HG03565 (cell line): ENCODE data around the gene DMRTB1.

Experiments
- ATAC-seq: cut with Tn5 transposase; IDR thresholded peaks from one replicate; pipeline ENCODE4 v1.9.1; 2021; ENCODE audit warnings: mild to moderate bottlenecking, moderate library complexity; ENCODE audit not compliant: unreplicated experiment

DMRTB1 gene

DNA sequence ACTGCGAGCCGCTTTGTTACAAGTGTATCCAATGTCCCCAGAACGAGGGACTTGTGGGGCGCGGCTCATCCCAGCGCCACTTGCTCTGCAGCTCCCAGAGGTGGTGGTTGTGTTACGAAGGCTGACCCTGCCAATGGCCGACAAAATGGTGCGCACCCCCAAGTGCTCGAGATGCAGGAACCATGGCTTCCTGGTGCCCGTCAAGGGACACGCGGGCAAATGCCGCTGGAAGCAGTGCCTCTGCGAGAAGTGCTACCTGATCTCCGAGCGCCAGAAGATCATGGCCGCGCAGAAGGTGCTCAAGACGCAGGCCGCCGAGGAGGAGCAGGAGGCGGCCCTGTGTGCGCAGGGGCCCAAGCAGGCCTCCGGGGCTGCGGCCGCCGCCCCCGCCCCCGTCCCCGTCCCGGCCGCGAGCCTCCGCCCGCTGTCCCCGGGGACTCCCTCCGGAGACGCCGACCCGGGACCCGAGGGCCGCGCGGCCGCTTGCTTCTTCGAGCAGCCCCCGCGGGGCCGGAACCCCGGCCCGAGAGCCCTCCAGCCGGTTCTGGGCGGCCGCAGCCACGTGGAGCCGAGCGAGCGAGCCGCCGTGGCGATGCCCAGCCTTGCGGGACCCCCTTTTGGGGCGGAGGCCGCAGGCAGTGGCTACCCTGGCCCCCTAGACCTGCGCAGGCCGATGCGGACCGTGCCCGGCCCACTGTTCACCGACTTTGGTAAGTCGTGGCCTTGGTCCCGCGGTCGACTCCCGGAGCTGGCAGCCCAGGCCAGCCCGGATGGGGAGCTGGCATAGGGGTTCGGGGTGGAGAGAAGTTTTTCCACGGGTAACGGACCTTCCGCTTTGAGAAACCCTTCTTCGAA, at the start of gene DMRTB1:
Gene DMRTB1 (plus strand): TSS at position 79 of the 855 bp plus-strand sequence. CDS start 55 bp downstream, at position 134.
- no peak for ATAC-seq

- ATAC-seq = no peak
Measured at GRCh38 chr1:53409695-53410094, 49.5 kb upstream of the DMRTB1 start.

GRCh38 chr1:53410100-53410541, 49.1 kb upstream of the DMRTB1 start:
- ATAC-seq = peak; percentile 42

GRCh38 chr1:53410701-53411100, 48.5 kb upstream of the DMRTB1 start:
- ATAC-seq = no peak

GRCh38 chr1:53411541-53412152, 47.6 kb upstream of the DMRTB1 start:
- no peak for ATAC-seq

DNA sequence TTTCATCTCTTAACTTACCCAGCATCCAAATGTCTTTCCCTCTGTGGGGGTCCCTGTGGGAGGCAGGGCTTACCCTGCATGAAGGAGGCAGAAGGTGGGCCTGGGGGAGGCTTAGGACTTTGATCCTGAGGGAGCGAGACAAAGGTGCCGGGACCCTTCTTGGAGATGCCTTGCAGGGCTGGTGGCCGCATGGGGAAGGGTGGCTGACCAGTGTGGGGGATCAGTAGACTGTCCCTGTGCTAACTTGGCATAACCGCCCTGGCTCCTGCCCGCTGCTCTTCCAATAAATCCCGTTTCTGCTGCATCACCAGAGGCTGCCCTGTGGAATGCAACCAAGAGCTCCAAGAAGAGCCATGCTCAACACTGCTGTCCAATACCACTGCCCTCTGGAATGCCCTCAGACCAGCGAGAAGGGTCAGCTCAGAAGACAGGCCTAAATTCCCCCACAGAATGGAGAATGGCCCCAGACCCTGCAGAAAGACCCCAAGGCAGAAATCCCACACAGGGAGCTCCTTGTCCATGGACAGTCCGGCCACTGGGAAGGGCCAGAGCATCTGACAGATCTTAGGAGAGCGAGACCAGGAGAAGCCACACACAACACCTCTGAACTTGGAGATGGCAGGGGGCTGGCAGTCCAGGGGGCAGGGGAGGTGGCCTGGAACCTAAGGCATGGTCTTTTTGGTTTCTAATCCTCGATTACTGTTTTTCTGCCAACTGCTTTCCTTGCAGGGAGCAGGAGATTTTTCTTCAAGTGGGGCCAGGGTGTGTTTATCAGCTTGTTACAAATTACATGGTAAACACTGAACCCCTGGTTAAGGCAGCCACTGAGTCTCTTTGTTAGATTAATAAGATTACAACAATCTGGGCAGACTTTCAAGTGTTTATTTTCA, 46.7 kb upstream of the DMRTB1 start:
- no peak for ATAC-seq

- no peak for ATAC-seq
Measured at GRCh38 chr1:53413175-53414001, 45.8 kb upstream of the DMRTB1 start.

- no peak for ATAC-seq
Measured at GRCh38 chr1:53414632-53415031, 44.6 kb upstream of the DMRTB1 start.

GRCh38 chr1:53415432-53415831, 43.8 kb upstream of the DMRTB1 start:
- ATAC-seq = no peak

- no peak for ATAC-seq
Measured at GRCh38 chr1:53416269-53416813, 42.9 kb upstream of the DMRTB1 start.

GRCh38 chr1:53417074-53417511, 42.1 kb upstream of the DMRTB1 start:
- ATAC-seq = no peak

GRCh38 chr1:53419034-53419433, 40.2 kb upstream of the DMRTB1 start:
- ATAC-seq = no peak

- no peak for ATAC-seq
Measured at GRCh38 chr1:53420341-53420740, 38.9 kb upstream of the DMRTB1 start.

GRCh38 chr1:53421208-53421607, 38.0 kb upstream of the DMRTB1 start:
- ATAC-seq = no peak

DNA sequence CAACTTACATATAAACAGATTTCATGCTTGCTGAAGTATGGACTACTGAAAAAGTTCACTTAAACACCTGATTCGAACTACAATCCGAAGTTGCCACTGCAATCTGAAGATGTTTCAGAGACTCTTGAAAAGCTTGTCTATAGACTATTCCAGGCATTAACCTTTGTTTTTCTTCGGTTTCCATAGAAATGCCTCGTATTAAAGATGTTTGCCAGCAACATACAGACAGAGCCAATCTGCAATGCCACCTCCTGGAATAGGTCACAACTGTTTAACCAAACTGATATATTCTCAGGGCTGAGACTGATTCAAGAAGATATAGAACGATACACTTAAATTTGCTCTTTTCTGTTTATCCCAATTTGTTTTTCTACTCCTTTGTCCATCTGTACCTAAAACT, 28.9 kb upstream of the DMRTB1 start:
- ATAC-seq = no peak

GRCh38 chr1:53430779-53431178, 28.4 kb upstream of the DMRTB1 start:
- no peak for ATAC-seq

DNA sequence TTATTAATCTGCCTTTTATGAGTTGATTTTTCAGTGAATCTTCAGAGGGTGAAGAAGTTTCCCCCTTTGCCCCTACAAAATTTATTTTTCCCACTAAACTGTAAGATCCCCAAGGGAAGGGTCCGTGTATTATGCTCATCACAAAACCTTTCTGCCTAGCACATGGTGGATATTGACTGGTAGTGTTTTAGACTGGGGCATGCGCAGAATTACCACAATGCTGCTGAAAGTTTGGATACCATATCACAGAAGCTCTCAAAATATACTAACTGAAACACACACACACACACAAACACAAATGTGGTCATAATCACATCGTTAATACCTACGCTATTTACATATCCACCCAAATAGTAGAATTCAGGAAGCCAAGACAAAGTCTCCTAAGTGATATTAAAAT, 28.0 kb upstream of the DMRTB1 start:
- no peak for ATAC-seq

DNA sequence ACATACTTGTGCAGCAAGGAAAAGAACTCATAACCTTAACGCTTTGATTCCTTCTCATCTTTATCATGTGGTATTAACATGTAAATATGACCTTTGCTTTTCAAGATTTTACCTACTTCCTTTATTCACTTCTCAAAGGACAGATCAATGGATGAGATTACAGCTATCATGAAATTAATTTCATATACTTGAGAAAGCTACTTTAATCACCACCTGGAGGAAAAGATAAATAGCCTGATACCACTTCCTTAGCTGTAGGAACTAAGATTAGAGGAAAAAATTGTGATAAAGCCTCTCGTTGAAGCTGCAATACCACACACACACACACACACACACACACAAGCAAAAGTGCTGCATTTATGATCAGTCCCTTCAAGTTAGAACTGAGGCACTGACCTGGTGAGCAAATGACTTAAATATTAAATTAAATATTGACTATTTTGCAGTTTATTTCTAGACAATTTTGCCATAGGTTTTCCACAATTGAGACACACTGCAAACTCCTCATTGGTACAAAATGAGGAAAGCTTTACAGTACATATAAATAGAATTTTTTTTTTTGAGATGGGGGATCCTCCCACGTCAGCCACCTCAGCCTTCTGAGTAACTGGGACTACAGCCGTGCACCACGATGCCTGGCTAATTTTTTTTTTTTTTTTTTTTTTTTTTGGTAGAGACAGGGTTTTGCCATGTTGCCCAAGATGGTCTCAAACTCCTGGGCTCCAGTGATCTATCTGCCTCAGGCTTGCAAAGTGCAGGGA, 27.2 kb upstream of the DMRTB1 start:
- no peak for ATAC-seq

DNA sequence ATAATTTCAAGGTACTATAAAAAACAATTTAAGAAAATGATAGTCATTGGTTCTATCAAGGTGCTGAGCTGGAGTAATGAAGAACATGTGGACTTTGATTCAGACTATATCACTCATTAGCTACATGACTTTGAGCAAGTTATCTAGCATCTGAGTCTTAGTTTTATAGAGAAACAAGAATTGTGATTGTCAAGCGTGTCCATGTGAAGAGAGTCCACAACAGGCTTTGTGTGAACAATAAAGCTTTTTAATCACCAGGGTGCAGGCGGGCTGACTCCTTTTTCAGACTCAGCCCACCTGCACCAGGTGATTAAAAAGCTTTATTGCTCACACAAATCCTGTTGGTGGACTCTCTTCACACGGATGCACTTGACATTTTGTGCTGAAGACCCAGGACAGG, 26.6 kb upstream of the DMRTB1 start:
- no peak for ATAC-seq
